ENCODE results near the gene MPPED2.
A peak's percentile ranks its signal among the peaks of the same experiment; 100 is the strongest.

DNA sequence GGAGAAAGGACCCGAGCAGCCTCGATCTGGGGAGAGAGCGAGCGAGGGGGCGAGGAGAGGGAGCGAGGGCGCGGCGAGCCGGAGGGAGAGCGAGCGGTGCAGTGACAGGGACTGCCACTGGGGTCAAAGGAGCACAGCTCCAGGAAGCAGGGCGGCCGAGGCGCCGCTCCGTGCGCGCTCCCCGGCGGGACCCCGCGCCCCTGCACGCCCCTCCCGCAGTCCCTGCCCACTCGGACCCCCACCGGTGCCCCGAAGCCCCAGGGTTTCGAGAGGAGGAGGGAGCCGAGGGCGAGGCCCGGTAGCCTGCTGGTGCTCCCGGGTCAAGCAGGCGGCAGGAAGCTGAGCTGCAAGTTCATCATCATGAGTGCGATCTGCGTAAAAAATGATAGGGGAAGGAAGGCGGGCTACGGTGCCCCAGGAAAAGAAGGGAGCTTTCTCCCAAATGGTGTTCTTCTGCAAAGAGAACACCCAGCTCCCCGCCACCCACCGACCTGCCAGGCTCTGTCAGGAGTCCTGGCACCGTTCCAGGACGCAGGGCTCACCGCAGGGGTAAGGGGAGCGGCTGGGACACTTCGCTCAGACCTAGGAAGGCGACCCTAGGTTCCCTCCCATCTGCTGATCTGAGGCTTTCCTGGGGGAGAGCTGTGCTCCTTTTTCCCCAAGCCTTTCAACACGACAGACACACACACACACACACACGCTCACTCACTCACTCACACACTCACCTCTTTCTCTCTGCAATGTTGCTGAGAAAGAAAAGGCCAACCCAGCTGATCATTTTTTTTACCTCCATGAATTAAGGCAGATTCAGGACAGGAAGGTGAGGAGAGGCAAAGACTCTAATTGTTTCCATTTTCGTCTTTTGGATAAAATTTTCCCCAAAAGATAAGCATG, at the start of gene MPPED2:
- peak; percentile 28 to 54 (median 40) for TF ChIP-seq CTCF (IDR thresholded peaks at IDR 0.05)
- no peak for TF ChIP-seq POLR2A (IDR thresholded peaks at IDR 0.05)
